HepG2 (cell line): ENCODE measurements around the gene YPEL3. TPM values are rescaled to one million over a fixed set of nuclear protein-coding genes. Genes with fewer than 3 reads are reported as not detected.

Experiments used
- ETS1 ChIP-seq: sonication (generic); formaldehyde crosslinking; IDR thresholded peaks from 2 replicates; pipeline ENCODE4 v1.4.0; 2020; ENCODE audit warnings: missing genetic modification reagents
- HNRNPL ChIP-seq: fragments of 200-400 bp; formaldehyde crosslinking; IDR thresholded peaks from 2 replicates; pipeline ENCODE4 v1.6.1; 2017; ENCODE audit warnings: mild to moderate bottlenecking, low read depth, low read length
- HNRNPUL1 ChIP-seq: fragments of 200-400 bp; formaldehyde crosslinking; IDR thresholded peaks from 2 replicates; pipeline ENCODE4 v1.6.1; 2017; ENCODE audit warnings: low read depth, mild to moderate bottlenecking, low read length, moderate library complexity
- LBX2 ChIP-seq: sonication (generic); formaldehyde crosslinking; IDR thresholded peaks from 2 replicates; pipeline ENCODE4 v1.5.0; 2020; ENCODE audit warnings: missing genetic modification reagents, mild to moderate bottlenecking, borderline replicate concordance
- MTERF4 ChIP-seq: sonication (generic); formaldehyde crosslinking; IDR thresholded peaks from 2 replicates; pipeline ENCODE4 v1.8.0; 2023; ENCODE audit warnings: mild to moderate bottlenecking, missing genetic modification reagents
- PAWR ChIP-seq: sonication (generic); formaldehyde crosslinking; IDR thresholded peaks from 2 replicates; pipeline ENCODE4 v1.4.0; 2020; ENCODE audit warnings: missing genetic modification reagents, mild to moderate bottlenecking, borderline replicate concordance
- RBFOX2 ChIP-seq: fragments of 200-400 bp; formaldehyde crosslinking; IDR thresholded peaks from 2 replicates; pipeline ENCODE4 v1.6.1; 2017; ENCODE audit warnings: low read depth, mild to moderate bottlenecking, low read length
- RELA ChIP-seq: sonication (generic); formaldehyde crosslinking; IDR thresholded peaks from 2 replicates; pipeline ENCODE4 v1.4.0; 2020; ENCODE audit warnings: missing genetic modification reagents
- ZEB1 ChIP-seq: IDR thresholded peaks from 2 replicates; pipeline ENCODE4 v1.6.1; 2012; ENCODE audit warnings: mild to moderate bottlenecking, low read depth, inconsistent platforms; ENCODE audit not compliant: insufficient replicate concordance
- ZNF225 ChIP-seq: sonication (generic); formaldehyde crosslinking; IDR thresholded peaks from 2 replicates; pipeline ENCODE4 v1.4.0; 2020; ENCODE audit warnings: mild to moderate bottlenecking, missing genetic modification reagents
- ZNF350 ChIP-seq: sonication (generic); formaldehyde crosslinking; IDR thresholded peaks from 2 replicates; pipeline ENCODE4 v1.4.0; 2020; ENCODE audit warnings: mild to moderate bottlenecking, low read depth, missing genetic modification reagents, borderline replicate concordance
- ZNF619 ChIP-seq: sonication (generic); formaldehyde crosslinking; IDR thresholded peaks from 2 replicates; pipeline ENCODE4 v1.4.0; 2020; ENCODE audit warnings: mild to moderate bottlenecking, missing genetic modification reagents
- polyA plus RNA-seq, 8 experiments: library from polyadenylated mRNA; depleted of rRNA in 3 of 8; stranded (reverse) in 7 of 8; unstranded in 1 of 8; fragments of >200 nt; fragmentation: Illumina TruSeq in 4 of 8; extraction: Trizol in 4 of 8; gene quantifications; 2 replicates each; pipeline versions ENCODE4 v1.2.1 to v1.2.3, GENCODE V29; 2011 to 2016; ENCODE audit warnings: low read depth in 4 of 8, missing spikeins in 1 of 8, mixed read lengths in 1 of 8; ENCODE audit not compliant: insufficient read depth in 1 of 8
- total RNA-seq, 5 experiments: library from RNA; depleted of rRNA; stranded (reverse); fragments of >200 nt; fragmentation: Illumina TruSeq; extraction: Trizol; gene quantifications; 2 replicates each; pipeline ENCODE4 v1.2.3, GENCODE V29; 2016; ENCODE audit warnings: low read depth in 1 of 5

YPEL3 gene
- total and polyA plus RNA-seq, 2 of the 13 experiments (the other 11 are each of a cell fraction or from before 2014, with no cell fraction given): 5.4 to 47.0 TPM

- TF ChIP-seq ETS1 (CRISPR knock-in tag) (no peak), ZNF350 (CRISPR knock-in tag) (peak; percentile 58; the same call in 1 of the 2 replicates), HNRNPL (0 out of 2 replicates have a peak, but pooled peaks have one; percentile 59), LBX2 (no peak), RBFOX2 (0 out of 2 replicates have a peak, but pooled peaks have one; percentile 16), ZEB1 (peak; percentile 90), ZNF619 (0 out of 2 replicates have a peak, but pooled peaks have one; percentile 33), HNRNPUL1 (no peak), PAWR (CRISPR knock-in tag) (no peak), RELA (CRISPR knock-in tag) (no peak), MTERF4 (CRISPR knock-in tag) (0 out of 2 replicates have a peak, but pooled peaks have one; percentile 35), ZNF225 (CRISPR knock-in tag) (0 out of 2 replicates have a peak, but pooled peaks have one; percentile 23)
Observed at GRCh38 chr16:30095166-30096078, 591 bp downstream of the YPEL3 start (continued).
